GM21619 (cell line): ENCODE data around the gene PDK4.

Source experiments
- ATAC-seq: cut with Tn5 transposase; IDR thresholded peaks from one replicate; pipeline ENCODE4 v1.9.1; 2021; ENCODE audit not compliant: unreplicated experiment

PDK4 gene

DNA sequence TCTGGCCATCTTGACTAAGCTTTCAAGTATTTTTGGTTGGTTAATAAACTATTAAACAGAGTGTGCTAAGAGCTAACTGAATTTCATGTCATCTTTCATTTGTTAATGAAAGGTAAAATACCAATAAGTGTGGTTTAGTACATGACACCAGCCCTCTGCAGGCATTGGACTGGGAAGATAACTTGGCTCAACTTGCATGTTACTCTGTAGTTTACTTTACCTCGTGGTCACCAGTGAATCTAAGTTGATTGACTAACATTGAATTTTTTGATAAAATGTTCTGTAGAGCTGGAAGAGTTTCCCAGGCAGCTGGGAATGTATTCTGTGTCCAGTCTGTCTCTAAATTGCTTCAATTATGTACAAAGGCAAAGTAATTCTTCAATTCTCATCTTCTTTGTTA, 60.7 kb downstream of the PDK4 start:
- ATAC-seq: no peak

DNA sequence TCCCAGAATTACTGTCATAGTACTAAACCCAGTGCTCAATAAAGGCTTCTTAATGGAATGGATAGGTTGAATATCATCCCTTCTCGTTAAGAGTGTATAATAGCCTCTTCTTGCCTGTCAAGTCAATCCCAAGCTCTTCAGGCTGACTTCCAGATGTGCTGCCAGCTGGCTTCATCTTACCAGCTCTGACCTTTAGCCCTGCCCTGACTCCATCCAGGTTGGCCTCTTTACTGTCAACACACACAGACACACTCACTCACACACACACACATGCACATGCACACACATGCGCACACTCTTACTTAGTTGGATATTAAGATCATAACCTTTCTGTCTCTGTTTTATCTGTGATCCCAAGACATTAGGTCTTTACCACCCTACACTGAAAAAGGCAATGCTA, 61.5 kb downstream of the PDK4 start:
- ATAC-seq: no peak
